NCI-H2171 (cell line): ENCODE results near the gene LAMA3.

ENCODE experiments used
- DNase-seq: peaks from one replicate; lab custom pipeline; 2025; lab: John Stamatoyannopoulos, UW

Gene LAMA3

DNA sequence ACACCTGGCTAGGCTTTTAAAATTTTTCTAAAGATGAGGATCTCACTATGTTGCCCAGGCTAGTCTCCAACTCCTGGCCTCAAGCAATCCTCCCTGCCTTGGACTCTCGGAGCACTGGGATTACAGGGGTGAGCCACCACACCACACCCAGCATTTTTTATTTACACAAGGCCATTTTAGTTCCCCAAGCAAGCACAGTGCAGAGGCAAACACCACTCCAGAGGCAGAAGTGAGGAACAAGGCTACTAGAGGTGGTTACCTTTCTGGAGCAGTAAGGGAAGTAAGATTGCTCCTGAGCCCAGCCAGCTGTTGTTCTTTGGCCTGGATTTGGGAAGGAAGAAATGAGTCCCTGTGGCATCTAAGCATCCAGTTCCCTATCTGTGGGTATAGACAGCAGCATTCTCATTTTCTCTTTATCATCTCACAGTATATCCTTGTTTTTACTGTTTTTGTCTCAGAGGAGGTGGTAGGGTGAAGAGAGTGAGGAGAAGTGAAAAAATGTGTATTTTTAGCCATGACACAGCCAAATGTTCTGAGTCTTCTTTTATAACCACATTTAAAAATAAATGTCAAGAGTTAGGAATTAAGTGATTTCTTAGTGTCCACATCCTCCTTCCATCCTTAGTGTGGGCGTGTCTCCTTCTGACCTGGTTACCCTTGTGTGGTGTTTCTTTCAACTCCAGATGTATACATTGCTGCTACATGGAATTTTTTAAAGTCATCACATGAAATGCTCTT lies 314.8 kb downstream of the LAMA3 start:
- DNase-seq: no peak
